GM18868 (cell line): ENCODE results near the gene OR56A5.

Experiments
- ATAC-seq: cut with Tn5 transposase; IDR thresholded peaks from one replicate; pipeline ENCODE4 v1.9.1; 2021; ENCODE audit warnings: mild to moderate bottlenecking, moderate library complexity; ENCODE audit not compliant: unreplicated experiment

The OR56A5 gene

DNA sequence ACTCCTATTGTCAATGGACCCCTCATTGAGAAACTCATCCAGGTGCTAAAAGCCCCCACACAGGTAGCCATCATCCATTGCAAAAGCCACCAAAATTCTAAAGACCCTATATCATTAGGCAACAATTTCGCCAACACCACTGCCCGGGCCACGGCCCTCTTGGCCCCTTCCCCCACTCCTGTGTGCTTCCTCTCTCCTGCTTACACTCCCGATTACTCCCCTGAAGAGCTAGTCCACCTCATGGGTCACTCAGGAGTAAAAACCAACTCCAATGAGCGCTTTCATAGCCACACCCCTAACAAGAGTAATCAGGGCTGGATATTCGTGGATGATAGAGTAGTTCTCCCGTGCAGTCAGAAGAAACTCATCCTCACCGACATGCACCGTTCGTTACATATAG is 35.2 kb downstream of the OR56A5 start:
- ATAC-seq = no peak

- ATAC-seq = no peak
Measured at GRCh38 chr11:5932671-5933070, 35.6 kb downstream of the OR56A5 start.

GRCh38 chr11:5931061-5931460 is 37.2 kb downstream of the OR56A5 start:
- no peak for ATAC-seq

DNA sequence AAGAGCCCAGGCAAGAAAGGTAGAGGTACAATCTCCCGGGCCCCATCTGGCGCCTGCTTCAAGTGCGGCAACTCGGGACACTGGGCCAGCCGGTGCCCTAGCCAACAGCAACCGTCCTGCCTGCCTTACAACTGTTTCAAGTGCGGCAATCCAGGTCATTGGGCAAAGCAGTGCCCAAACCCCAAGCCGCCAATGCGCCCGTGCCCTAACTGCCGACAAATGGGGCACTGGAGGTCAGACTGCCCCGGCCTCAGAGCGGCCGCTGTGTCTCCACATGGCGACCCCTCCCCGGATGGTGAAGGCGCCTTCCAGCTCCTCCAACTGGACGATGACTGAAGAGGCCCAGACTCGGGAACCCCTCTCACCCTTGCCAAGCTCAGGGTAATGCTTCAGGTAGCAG is 37.7 kb downstream of the OR56A5 start:
- no peak for ATAC-seq

DNA sequence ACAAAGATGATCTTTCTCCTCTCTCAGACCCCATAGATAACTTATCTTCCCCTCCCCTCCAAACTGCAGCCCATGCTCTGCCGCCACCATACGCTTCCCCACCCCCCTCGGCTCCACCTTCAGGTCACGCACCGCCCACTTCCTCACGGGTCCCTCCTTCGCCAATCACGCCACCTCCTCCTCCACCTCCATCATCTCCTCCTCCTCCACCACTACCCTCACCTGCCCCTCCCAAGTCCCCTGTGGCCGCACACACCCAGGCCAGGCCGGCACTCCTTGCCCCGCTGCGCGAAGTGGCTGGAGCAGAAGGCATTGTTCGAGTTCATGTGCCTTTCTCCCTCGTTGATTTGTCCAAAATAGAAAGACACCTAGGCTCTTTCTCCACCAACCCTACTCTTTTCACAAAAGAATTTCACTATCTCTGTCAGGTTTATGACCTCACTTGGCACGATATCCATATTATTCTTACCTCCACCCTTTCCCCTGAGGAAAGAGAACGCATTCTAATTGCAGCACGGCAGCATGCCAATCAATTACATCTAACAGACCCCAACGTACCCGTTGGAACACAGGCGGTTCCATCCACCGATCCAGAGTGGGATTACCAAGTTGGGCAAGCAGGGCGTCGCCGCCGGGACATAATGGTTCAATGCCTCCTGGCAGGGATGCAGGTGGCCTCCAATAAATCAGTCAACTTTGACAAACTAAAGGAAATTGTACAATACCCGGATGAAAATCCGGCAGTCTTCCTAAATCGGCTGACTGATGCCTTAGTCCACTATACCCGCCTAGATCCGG is 38.5 kb downstream of the OR56A5 start:
- no peak for ATAC-seq

GRCh38 chr11:5928811-5929210 is 39.5 kb downstream of the OR56A5 start:
- ATAC-seq = no peak

DNA sequence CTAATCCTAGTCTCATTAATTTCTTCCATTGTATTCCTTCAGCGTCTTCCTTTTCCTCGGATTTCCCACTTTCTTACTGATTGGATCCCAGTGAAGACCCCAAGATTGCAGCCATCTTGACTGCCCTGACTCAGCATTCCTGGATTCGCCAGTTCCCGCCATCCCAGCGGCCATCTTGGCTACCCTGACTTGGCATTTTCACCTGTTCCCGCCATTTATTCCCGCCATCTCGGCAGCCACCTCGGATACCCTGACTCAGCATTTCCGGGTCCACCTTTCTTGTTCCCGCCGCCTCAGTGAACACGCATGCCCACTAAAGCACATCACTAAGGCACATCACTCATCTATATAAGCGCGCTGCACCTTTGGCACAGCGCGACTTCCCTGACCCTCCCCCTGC is 40.0 kb downstream of the OR56A5 start:
- ATAC-seq = no peak

DNA sequence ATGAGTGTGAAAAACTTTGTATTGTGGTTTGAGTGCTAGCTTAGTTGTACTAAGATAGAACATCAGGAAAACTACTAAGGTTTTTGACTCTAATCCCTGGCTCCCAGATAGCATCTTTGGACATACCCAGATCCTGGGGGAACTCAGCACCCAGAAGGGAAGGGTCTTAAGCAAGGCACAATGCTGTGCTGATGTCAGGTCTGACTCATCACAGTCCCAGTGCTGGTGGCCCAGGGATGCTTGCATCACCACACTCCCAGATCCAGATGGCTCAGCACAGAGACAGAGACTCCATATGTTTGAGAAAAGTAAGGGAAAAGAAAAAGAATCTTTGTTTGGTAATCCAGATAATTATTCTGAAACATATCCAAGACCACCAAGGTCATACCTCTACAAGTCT is 44.5 kb downstream of the OR56A5 start:
- ATAC-seq = peak; percentile 21

DNA sequence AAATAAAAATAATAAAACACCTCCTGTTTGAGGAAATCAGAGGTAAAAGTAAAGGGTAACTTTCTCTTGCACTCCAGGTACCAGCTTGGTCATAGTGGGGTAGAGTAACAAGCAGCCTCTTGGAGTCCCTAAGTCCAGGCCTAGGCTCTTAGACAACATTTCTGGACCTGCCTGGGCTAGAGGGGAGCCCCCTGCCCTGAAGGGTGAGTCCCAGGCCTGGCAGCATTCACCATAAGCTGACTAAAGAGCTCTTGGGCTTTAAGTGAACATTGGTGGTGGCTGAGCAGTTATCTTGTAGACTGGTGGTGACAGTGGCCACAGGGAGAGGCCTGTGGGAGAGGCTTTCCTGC is 44.9 kb downstream of the OR56A5 start:
- ATAC-seq = peak; percentile 48

GRCh38 chr11:5922749-5923426 is 45.4 kb downstream of the OR56A5 start:
- ATAC-seq = peak; percentile 97
